HCT116 (cell line): ENCODE data around the gene SUFU. TPM values are rescaled to one million over a fixed set of nuclear protein-coding genes. Genes with fewer than 3 reads are reported as not detected.

ENCODE experiments used
- ATAC-seq: fragments of 200-7000 bp; cut with Tn5 transposase; 2 replicates; pipeline ENCODE4 v1.9.1; 2020; ENCODE audit warnings: mild to moderate bottlenecking, moderate library complexity
- BruUV-seq: library from RNA; stranded (reverse); fragments of 400-500 nt; replicated peaks from 2 replicates; lab custom pipeline; 2021; lab: Mats Ljungman, UMichigan
- CTCF ChIA-PET: fragments of 300-600 bp; sonication (Branson Sonifier 250); formaldehyde crosslinking; loops from one replicate; lab custom pipeline; 2021; ENCODE audit warnings: antibody characterized with exemption; lab: Charles Lee
- POLR2A ChIA-PET: fragments of 300-600, 350-600 bp; sonication (Branson Sonifier 250); formaldehyde crosslinking; loops from one replicate; lab custom pipeline; 2021; ENCODE audit warnings: antibody characterized with exemption; lab: Charles Lee
- RAD21 ChIA-PET, 2 experiments: fragments of 300-600 bp; sonication (Branson Sonifier 250); formaldehyde crosslinking; loops; one replicate each; lab custom pipeline; 2023; ENCODE audit warnings: low total read pairs in 2 of 2; ENCODE audit not compliant: uncharacterized antibody in 2 of 2, unreplicated experiment in 2 of 2, low non-redundant PET in 1 of 2; lab: Charles Lee
- DNase-seq: peaks from one replicate; pipeline ENCODE4 v3.0.0-alpha.2; 2010; ENCODE audit warnings: low read depth, low spot score
- H2AFZ ChIP-seq: fragments of 200-600 bp; shearing (Covaris generic), sonication (generic); 2 replicates; pipeline ENCODE4 v1.6.1; 2017; ENCODE audit warnings: low read depth, mixed run types, mixed read lengths, antibody characterized with exemption, low read length; ENCODE audit not compliant: poor library complexity, severe bottlenecking
- H3K27ac ChIP-seq: 2 replicates; pipeline ENCODE4 v1.5.1; 2012; ENCODE audit warnings: low read depth, low read length
- H3K27me3 ChIP-seq: fragments of 200-600 bp; sonication (generic); 2 replicates; pipeline ENCODE4 v1.6.1; 2016; ENCODE audit warnings: mixed run types, low read length, mixed read lengths; ENCODE audit not compliant: insufficient read depth
- H3K36me3 ChIP-seq, 2 experiments: fragments of 200-500 bp in 1 of 2; fragments of 200-600 bp in 1 of 2; sonication (Bioruptor generic) in 1 of 2; sonication (generic) in 1 of 2; 2 replicates each; pipeline versions ENCODE4 v1.5.1 to v1.6.1; 2014 to 2016; ENCODE audit warnings: low read length in 2 of 2, inconsistent platforms in 1 of 2, mixed read lengths in 1 of 2, mixed run types in 1 of 2; ENCODE audit not compliant: insufficient read depth in 2 of 2, control insufficient read depth in 1 of 2
- H3K4me1 ChIP-seq, 2 experiments: fragments of 200-600 bp in 1 of 2; sonication (generic) in 1 of 2; 2 replicates each; pipeline versions ENCODE4 v1.5.1 to v1.6.1; 2012 to 2017; ENCODE audit warnings: low read length in 2 of 2, inconsistent platforms in 1 of 2, mild to moderate bottlenecking in 1 of 2, mixed read lengths in 1 of 2, mixed run types in 1 of 2, moderate library complexity in 1 of 2; ENCODE audit not compliant: insufficient read depth in 2 of 2, control insufficient read depth in 1 of 2
- H3K4me2 ChIP-seq: fragments of 200-600 bp; sonication (generic); 2 replicates; pipeline ENCODE4 v1.6.1; 2017; ENCODE audit warnings: mixed run types, low read length, mixed read lengths
- H3K4me3 ChIP-seq, 2 experiments: fragments of 200-600 bp in 1 of 2; sonication (generic) in 1 of 2; replicated peaks in 1 of 2; 2 replicates each; pipeline ENCODE4 v1.5.1; 2011 to 2016; ENCODE audit warnings: low read length in 2 of 2, control low read depth in 1 of 2, low read depth in 1 of 2, mild to moderate bottlenecking in 1 of 2, mixed read lengths in 1 of 2, mixed run types in 1 of 2
- H3K79me2 ChIP-seq: fragments of 200-600 bp; sonication (generic); 2 replicates; pipeline ENCODE4 v1.6.1; 2017; ENCODE audit warnings: mild to moderate bottlenecking, mixed run types, low read length, moderate library complexity, mixed read lengths; ENCODE audit not compliant: insufficient read depth
- H3K9ac ChIP-seq: fragments of 200-600 bp; sonication (generic); 2 replicates; pipeline ENCODE4 v1.6.1; 2016; ENCODE audit warnings: low read length, mixed read lengths
- H3K9me2 ChIP-seq: fragments of 200-600 bp; sonication (generic), shearing (Covaris generic); 2 replicates; pipeline ENCODE4 v1.6.1; 2017; ENCODE audit warnings: mixed run types, mild to moderate bottlenecking, moderate library complexity; ENCODE audit not compliant: insufficient read depth
- H3K9me3 ChIP-seq, 2 experiments: fragments of 200-500 bp in 1 of 2; fragments of 200-600 bp in 1 of 2; sonication (Bioruptor generic) in 1 of 2; sonication (generic) in 1 of 2; 2 replicates each; pipeline ENCODE4 v1.6.1; 2014 to 2017; ENCODE audit warnings: low read length in 2 of 2, mixed read lengths in 2 of 2, inconsistent platforms in 1 of 2, low read depth in 1 of 2, mild to moderate bottlenecking in 1 of 2, mixed run types in 1 of 2, moderate library complexity in 1 of 2; ENCODE audit not compliant: control insufficient read depth in 1 of 2, insufficient read depth in 1 of 2
- H4K20me1 ChIP-seq: fragments of 200-600 bp; sonication (generic), shearing (Covaris generic); 2 replicates; pipeline ENCODE4 v1.6.1; 2017; ENCODE audit warnings: mixed run types, mild to moderate bottlenecking, moderate library complexity; ENCODE audit not compliant: insufficient read depth
- CEBPB ChIP-seq: IDR thresholded peaks from 2 replicates; pipeline ENCODE4 v1.6.1; 2012; ENCODE audit warnings: low read depth
- EGR1 ChIP-seq: IDR thresholded peaks from 2 replicates; pipeline ENCODE4 v1.6.1; 2012; ENCODE audit warnings: low read depth
- ELF1 ChIP-seq: IDR thresholded peaks from 2 replicates; pipeline ENCODE4 v1.6.1; 2012; ENCODE audit warnings: low read depth, borderline replicate concordance
- EZH2 ChIP-seq: fragments of 200-600 bp; sonication (generic); IDR thresholded peaks from 2 replicates; pipeline ENCODE4 v1.6.1; 2017; ENCODE audit warnings: antibody characterized with exemption, mixed run types
- EZH2phosphoT487 ChIP-seq: fragments of 200-600 bp; IDR thresholded peaks from 2 replicates; pipeline ENCODE4 v1.6.1; 2018; ENCODE audit warnings: antibody characterized with exemption, borderline replicate concordance
- FOSL1 ChIP-seq: IDR thresholded peaks from 2 replicates; pipeline ENCODE4 v1.6.1; 2012; ENCODE audit warnings: low read depth
- JUND ChIP-seq: IDR thresholded peaks from 2 replicates; pipeline ENCODE4 v1.6.1; 2012
- POLR2A ChIP-seq: IDR thresholded peaks from 2 replicates; pipeline ENCODE4 v1.7.0; 2011; ENCODE audit warnings: borderline replicate concordance; ENCODE audit not compliant: insufficient read depth, insufficient read length; ENCODE audit errors: extremely low read depth
- POLR2AphosphoS5 ChIP-seq: IDR thresholded peaks from 2 replicates; pipeline ENCODE4 v1.6.1; 2011; ENCODE audit warnings: mild to moderate bottlenecking, low read depth, low read length, moderate library complexity
- RAD21 ChIP-seq: IDR thresholded peaks from 2 replicates; pipeline ENCODE4 v1.6.1; 2012; ENCODE audit warnings: low read depth, mild to moderate bottlenecking
- SIN3A ChIP-seq: IDR thresholded peaks from 2 replicates; pipeline ENCODE4 v1.6.1; 2012; ENCODE audit warnings: low read depth
- SP1 ChIP-seq: IDR thresholded peaks from 2 replicates; pipeline ENCODE4 v1.6.1; 2012; ENCODE audit warnings: low read depth
- SRF ChIP-seq: IDR thresholded peaks from 2 replicates; pipeline ENCODE4 v1.6.1; 2012; ENCODE audit warnings: low read depth
- ZFX ChIP-seq: fragments of 450-650 bp; IDR thresholded peaks from 2 replicates; pipeline ENCODE4 v1.6.1; 2017
- ZNF274 ChIP-seq: fragments of 200-500 bp; sonication (Bioruptor generic); IDR thresholded peaks from 2 replicates; pipeline ENCODE4 v1.6.1; 2014; ENCODE audit warnings: mild to moderate bottlenecking, low read depth, low read length, inconsistent platforms
- intact Hi-C: fragments of 100-400 bp; cut with micrococcal nuclease; formaldehyde crosslinking; loops from 2 replicates; pipeline ENCODE4 v1.10.0; 2022
- total RNA-seq: library from RNA; stranded (reverse); gene quantifications from one replicate; pipeline ENCODE4 v1.2.1, GENCODE V29; 2021; ENCODE audit not compliant: unreplicated experiment
- TF ChIP-seq, protein P1 (sequence below), 3 experiments: fragments of 200-600 bp in 1 of 3; sonication (generic) in 1 of 3; IDR thresholded peaks in 2 of 3; conservative IDR thresholded peaks in 1 of 3; 2 replicates each; pipeline ENCODE4 v1.5.1; 2012 to 2017; ENCODE audit warnings: low read depth in 2 of 3, low read length in 2 of 3, antibody characterized with exemption in 1 of 3, borderline replicate concordance in 1 of 3, control low read depth in 1 of 3, mild to moderate bottlenecking in 1 of 3, mixed read lengths in 1 of 3, mixed run types in 1 of 3, moderate library complexity in 1 of 3; ENCODE audit not compliant: insufficient read depth in 1 of 3
- TF ChIP-seq, protein P2 (sequence below): IDR thresholded peaks from 2 replicates; pipeline ENCODE4 v1.6.1; 2011; ENCODE audit warnings: mild to moderate bottlenecking, low read length, moderate library complexity; ENCODE audit not compliant: insufficient replicate concordance; ENCODE audit errors: extremely low read depth
- TF ChIP-seq, protein P3 (sequence below): IDR thresholded peaks from 2 replicates; pipeline ENCODE4 v1.6.1; 2012

SUFU gene
- total RNA-seq, 1 experiment from 2014 or later = 18.8 TPM

DNA sequence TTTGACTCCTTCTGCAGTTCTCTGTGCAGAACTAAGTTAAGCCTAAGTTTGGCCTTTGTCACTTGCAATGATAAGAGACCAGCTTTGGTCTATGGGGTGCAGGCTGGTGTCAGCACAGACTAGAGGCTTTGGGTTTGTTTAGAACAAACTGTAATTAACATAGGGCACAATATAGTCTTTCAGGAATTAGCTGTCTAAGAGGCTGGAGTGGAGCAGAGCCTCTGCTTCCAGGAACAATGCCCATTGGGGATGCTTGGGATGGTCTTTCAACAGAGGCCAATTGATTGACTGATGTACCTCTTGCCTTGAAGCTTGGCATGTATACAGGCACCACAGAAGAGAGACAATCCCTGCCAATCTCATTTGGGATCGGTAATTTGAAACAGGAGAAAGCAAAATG, 4.7 kb downstream of the SUFU start:
- H3K36me3 ChIP-seq = peaks cover 8 to 24% of the 10 kb centered on the region in 2 experiments
- no peaks in the 10 kb centered on the region for H3K9me2 ChIP-seq
- H3K9me3 ChIP-seq = no peaks in the 10 kb centered on the region
- H4K20me1 ChIP-seq = no peaks in the 10 kb centered on the region
- ATAC-seq (no peak), DNase-seq (no peak)
- ChIA-PET RAD21 (no interaction called here), POLR2A (interaction anchor here (0.7 kb wide), 1 partner anchor 109 kb away, joined by 3 read pairs; no protein-coding TSS in a partner anchor), CTCF (interaction anchor here (3.4 kb wide), 1 partner anchor 75 kb away, joined by 12 read pairs; no protein-coding TSS in a partner anchor)
- BruUV-seq = no TSS peak
- no peak overlapping the region for H3K4me2 ChIP-seq
- no peak overlapping the region for H3K27ac ChIP-seq
- H3K9ac ChIP-seq = no peak overlapping the region
- TF ChIP-seq SP1 (no peak), SRF (no peak), JUND (no peak), EZH2 (no peak), ZFX (no peak), EGR1 (no peak), ZNF274 (no peak)
- TF ChIP-seq, protein P1, sequence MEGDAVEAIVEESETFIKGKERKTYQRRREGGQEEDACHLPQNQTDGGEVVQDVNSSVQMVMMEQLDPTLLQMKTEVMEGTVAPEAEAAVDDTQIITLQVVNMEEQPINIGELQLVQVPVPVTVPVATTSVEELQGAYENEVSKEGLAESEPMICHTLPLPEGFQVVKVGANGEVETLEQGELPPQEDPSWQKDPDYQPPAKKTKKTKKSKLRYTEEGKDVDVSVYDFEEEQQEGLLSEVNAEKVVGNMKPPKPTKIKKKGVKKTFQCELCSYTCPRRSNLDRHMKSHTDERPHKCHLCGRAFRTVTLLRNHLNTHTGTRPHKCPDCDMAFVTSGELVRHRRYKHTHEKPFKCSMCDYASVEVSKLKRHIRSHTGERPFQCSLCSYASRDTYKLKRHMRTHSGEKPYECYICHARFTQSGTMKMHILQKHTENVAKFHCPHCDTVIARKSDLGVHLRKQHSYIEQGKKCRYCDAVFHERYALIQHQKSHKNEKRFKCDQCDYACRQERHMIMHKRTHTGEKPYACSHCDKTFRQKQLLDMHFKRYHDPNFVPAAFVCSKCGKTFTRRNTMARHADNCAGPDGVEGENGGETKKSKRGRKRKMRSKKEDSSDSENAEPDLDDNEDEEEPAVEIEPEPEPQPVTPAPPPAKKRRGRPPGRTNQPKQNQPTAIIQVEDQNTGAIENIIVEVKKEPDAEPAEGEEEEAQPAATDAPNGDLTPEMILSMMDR (IDR thresholded peaks at IDR 0.05 in 2 of 3, conservative IDR thresholded peaks at IDR 0.05 in 1 of 3; ENCODE audit: borderline replicate concordance in 1 of 3, insufficient read depth in 1 of 3, low read depth in 2 of 3, low read length in 2 of 3) = no peak
- no peak overlapping the region for H3K4me3 ChIP-seq
- intact Hi-C loops = no loop called here
- H3K4me1 ChIP-seq = peaks cover 5 to 10% of the 10 kb centered on the region in 2 experiments; a peak in 3 of 4 replicates
- H3K79me2 ChIP-seq = peaks cover 25% of the 10 kb centered on the region
- no peaks in the 10 kb centered on the region for H3K27me3 ChIP-seq
- no peak overlapping the region for H2AFZ ChIP-seq

DNA sequence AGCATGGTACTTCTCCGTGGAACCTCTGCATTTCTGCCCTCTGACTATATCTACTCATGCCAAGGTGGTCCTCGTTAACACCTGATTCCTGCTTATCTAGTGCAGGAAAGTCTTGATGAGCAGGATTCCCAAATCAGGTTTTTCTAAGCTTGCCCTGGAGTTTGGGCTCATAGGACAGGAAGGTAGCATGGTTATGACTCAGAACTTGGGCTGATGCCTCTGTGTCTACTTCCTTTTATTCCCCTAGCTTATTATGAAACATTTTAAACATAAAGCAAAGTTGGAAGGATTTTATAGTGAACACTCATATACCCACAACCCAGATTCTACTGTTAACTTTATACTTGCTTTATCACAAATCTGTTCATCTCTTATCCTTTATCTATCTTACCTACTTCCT, 5.6 kb downstream of the SUFU start:
- intact Hi-C loops = no loop called here
- no peak for DNase-seq
- BruUV-seq = no TSS peak
- TF ChIP-seq POLR2AphosphoS5 = no peak
- TF ChIP-seq SIN3A = no peak
- no peak for TF ChIP-seq EGR1
- no peak for TF ChIP-seq SP1
- TF ChIP-seq FOSL1 = no peak
- TF ChIP-seq POLR2A = no peak
- TF ChIP-seq ELF1 = no peak
- TF ChIP-seq ZNF274 = no peak
- no peak for TF ChIP-seq JUND
- no peak for TF ChIP-seq ZFX
- no peak for TF ChIP-seq RAD21
- no peak for TF ChIP-seq CEBPB
- TF ChIP-seq, protein P2, sequence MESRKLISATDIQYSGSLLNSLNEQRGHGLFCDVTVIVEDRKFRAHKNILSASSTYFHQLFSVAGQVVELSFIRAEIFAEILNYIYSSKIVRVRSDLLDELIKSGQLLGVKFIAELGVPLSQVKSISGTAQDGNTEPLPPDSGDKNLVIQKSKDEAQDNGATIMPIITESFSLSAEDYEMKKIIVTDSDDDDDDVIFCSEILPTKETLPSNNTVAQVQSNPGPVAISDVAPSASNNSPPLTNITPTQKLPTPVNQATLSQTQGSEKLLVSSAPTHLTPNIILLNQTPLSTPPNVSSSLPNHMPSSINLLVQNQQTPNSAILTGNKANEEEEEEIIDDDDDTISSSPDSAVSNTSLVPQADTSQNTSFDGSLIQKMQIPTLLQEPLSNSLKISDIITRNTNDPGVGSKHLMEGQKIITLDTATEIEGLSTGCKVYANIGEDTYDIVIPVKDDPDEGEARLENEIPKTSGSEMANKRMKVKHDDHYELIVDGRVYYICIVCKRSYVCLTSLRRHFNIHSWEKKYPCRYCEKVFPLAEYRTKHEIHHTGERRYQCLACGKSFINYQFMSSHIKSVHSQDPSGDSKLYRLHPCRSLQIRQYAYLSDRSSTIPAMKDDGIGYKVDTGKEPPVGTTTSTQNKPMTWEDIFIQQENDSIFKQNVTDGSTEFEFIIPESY = no peak
- TF ChIP-seq, protein P3, sequence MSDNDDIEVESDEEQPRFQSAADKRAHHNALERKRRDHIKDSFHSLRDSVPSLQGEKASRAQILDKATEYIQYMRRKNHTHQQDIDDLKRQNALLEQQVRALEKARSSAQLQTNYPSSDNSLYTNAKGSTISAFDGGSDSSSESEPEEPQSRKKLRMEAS = no peak
- TF ChIP-seq EZH2phosphoT487 = no peak

More for the DNA sequence above, 5.6 kb downstream of the SUFU start:
- Histone ChIP-seq H3K27me3 (no peaks in the 10 kb centered on the region), H3K9me3 (no peaks in the 10 kb centered on the region), H3K9ac (no peak overlapping the region), H3K4me1 (peaks cover 5 to 8% of the 10 kb centered on the region in 2 experiments; a peak in 3 of 4 replicates), H3K9me2 (no peaks in the 10 kb centered on the region), H3K4me3 (no peak overlapping the region), H3K27ac (no peak overlapping the region), H2AFZ (no peak overlapping the region), H3K79me2 (peaks cover 22% of the 10 kb centered on the region), H4K20me1 (no peaks in the 10 kb centered on the region), H3K4me2 (no peak overlapping the region), H3K36me3 (peaks cover 11 to 27% of the 10 kb centered on the region in 2 experiments)
- no peak for ATAC-seq
- POLR2A ChIA-PET = no interaction called here
- CTCF ChIA-PET = interaction anchor here (3.4 kb wide), 1 partner anchor 74 kb away, joined by 12 read pairs; no protein-coding TSS in a partner anchor
- RAD21 ChIA-PET = no interaction called here
